ENCODE results near the gene CNST.

CNST gene

GRCh38 chr1:246640747-246641146, 74.5 kb downstream of the CNST start:
- ChIA-PET CTCF (interaction anchor here (1.5 to 1.7 kb wide), 2 partner anchors 74 to 112 kb away, joined by 5 read pairs; no protein-coding TSS in a partner anchor), POLR2A (no interaction called here)
- TF ChIP-seq, protein P1, sequence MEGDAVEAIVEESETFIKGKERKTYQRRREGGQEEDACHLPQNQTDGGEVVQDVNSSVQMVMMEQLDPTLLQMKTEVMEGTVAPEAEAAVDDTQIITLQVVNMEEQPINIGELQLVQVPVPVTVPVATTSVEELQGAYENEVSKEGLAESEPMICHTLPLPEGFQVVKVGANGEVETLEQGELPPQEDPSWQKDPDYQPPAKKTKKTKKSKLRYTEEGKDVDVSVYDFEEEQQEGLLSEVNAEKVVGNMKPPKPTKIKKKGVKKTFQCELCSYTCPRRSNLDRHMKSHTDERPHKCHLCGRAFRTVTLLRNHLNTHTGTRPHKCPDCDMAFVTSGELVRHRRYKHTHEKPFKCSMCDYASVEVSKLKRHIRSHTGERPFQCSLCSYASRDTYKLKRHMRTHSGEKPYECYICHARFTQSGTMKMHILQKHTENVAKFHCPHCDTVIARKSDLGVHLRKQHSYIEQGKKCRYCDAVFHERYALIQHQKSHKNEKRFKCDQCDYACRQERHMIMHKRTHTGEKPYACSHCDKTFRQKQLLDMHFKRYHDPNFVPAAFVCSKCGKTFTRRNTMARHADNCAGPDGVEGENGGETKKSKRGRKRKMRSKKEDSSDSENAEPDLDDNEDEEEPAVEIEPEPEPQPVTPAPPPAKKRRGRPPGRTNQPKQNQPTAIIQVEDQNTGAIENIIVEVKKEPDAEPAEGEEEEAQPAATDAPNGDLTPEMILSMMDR (IDR thresholded peaks at IDR 0.05; ENCODE audit: insufficient read depth, low read length, missing control alignments) = no peak
- DNase-seq (ENCODE audit: low read depth, low spot score) = no peak
- no peak overlapping the region for H3K4me3 ChIP-seq (ENCODE audit: low read depth, low read length)

GRCh38 chr1:246641394-246641793, 75.1 kb downstream of the CNST start:
- DNase-seq (ENCODE audit: low read depth, low spot score) = no peak
- no peak overlapping the region for H3K4me3 ChIP-seq (ENCODE audit: low read depth, low read length)
- TF ChIP-seq, protein P1 (IDR thresholded peaks at IDR 0.05; ENCODE audit: insufficient read depth, low read length, missing control alignments) = no peak
- POLR2A ChIA-PET = no interaction called here
- CTCF ChIA-PET = interaction anchor here (1.7 kb wide), 1 partner anchor 112 kb away, joined by 5 read pairs; no protein-coding TSS in a partner anchor

DNA sequence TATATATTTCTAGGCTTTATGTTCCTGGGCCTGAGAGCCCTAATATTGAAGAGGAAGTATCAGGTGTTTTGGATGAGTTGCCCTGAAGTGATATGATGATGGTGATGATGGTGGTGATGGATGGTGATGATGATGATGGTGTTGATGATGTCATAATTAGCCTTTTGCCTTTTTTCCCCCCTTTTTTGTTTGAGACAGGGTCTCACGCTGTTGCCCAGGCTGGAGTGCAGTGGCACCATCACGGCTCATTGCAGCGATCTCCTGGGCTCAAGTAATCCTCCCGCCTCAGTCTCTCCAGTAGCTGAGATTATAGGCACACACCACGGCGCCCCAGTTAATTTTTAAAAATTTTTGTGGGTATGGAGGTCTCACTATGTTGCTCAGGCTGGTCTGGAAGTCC, 76.5 kb downstream of the CNST start:
- ChIA-PET POLR2A (no interaction called here), CTCF (interaction anchor here (0.8 to 1.3 kb wide), 2 partner anchors 47 to 57 kb away, joined by 3 to 4 read pairs; no protein-coding TSS in a partner anchor)
- no peak for DNase-seq (ENCODE audit: low read depth, low spot score)
- H3K4me3 ChIP-seq (ENCODE audit: low read depth, low read length) = no peak overlapping the region
- TF ChIP-seq, protein P1 (IDR thresholded peaks at IDR 0.05; ENCODE audit: insufficient read depth, low read length, missing control alignments) = no peak

DNA sequence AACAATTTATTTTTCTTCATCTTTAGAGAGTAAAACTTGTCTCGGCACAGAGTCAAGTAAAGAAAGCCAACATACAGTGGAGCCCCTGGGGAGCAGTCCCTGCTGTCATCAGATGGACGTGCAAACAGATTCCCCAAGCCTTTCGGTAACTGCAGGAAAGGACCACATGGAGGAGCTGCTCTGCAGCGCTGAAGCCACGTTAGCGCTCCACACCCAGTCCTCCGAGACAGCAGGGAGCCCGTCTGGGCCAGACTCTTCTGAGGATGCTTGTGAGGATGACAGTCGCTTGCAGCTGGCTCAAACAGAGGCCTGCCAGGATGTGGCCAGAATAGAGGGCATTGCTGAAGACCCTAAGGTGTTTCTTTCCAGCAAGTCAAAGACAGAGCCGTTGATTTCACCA, 80.9 kb downstream of the CNST start:
- ChIA-PET POLR2A (no interaction called here), CTCF (interaction anchor here (1.0 to 2.0 kb wide), 11 partner anchors 8 to 110 kb away, joined by 3 to 4 read pairs (median 4); no protein-coding TSS in a partner anchor)
- DNase-seq (ENCODE audit: low read depth, low spot score) = no peak
- TF ChIP-seq, protein P1 (IDR thresholded peaks at IDR 0.05; ENCODE audit: insufficient read depth, low read length, missing control alignments) = peak; percentile 76
- H3K4me3 ChIP-seq (ENCODE audit: low read depth, low read length) = no peak overlapping the region

DNA sequence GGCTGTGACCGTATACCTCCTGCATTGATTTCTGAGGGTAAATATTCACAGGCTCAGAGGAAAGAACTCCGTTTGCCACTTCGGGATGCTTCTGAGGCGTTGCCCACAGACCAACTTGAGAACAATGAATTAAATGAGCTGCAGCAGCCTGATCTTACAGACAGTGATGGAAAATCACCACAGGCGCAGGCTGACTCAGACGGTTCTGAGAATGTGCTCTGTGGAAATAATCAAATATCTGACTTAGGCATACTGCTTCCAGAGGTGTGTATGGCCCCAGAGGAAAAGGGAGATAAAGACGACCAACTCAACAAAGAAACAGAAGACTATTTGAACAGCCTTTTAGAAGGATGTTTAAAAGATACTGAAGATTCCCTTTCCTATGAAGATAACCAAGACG, 81.3 kb downstream of the CNST start:
- no peak overlapping the region for H3K4me3 ChIP-seq (ENCODE audit: low read depth, low read length)
- ChIA-PET CTCF (interaction anchor here (1.0 to 2.0 kb wide), 11 partner anchors 8 to 109 kb away, joined by 3 to 4 read pairs (median 4); no protein-coding TSS in a partner anchor), POLR2A (no interaction called here)
- TF ChIP-seq, protein P1 (IDR thresholded peaks at IDR 0.05; ENCODE audit: insufficient read depth, low read length, missing control alignments) = no peak
- no peak for DNase-seq (ENCODE audit: low read depth, low spot score)

GRCh38 chr1:246651012-246651695, 84.9 kb downstream of the CNST start:
- no peak overlapping the region for H3K4me3 ChIP-seq (ENCODE audit: low read depth, low read length)
- no peak for DNase-seq (ENCODE audit: low read depth, low spot score)
- ChIA-PET CTCF (interaction anchor here (1.2 kb wide), 2 partner anchors 38 to 153 kb away, joined by 4 read pairs; no protein-coding TSS in a partner anchor), POLR2A (no interaction called here)
- TF ChIP-seq, protein P1 (IDR thresholded peaks at IDR 0.05; ENCODE audit: insufficient read depth, low read length, missing control alignments) = no peak

All from AG04449 (cell line).